ENCODE data around the gene HSPA4.

The HSPA4 gene

GRCh38 chr5:133106761-133107572 is 55.2 kb downstream of the HSPA4 start:
- no peak for TF ChIP-seq GATA1 (IDR thresholded peaks at IDR 0.05; ENCODE audit: low read depth, low read length)
- DNase-seq, result no peak

GRCh38 chr5:133108481-133108921 is 56.7 kb downstream of the HSPA4 start:
- TF ChIP-seq GATA1 (IDR thresholded peaks at IDR 0.05; ENCODE audit: low read depth, low read length), result no peak
- no peak for TF ChIP-seq POLR2A (IDR thresholded peaks at IDR 0.05; ENCODE audit: low read length)

GRCh38 chr5:133109655-133110483 is 58.1 kb downstream of the HSPA4 start:
- no peak for DNase-seq
- TF ChIP-seq POLR2A (IDR thresholded peaks at IDR 0.05; ENCODE audit: low read length), result no peak
- no peak for TF ChIP-seq GATA1 (IDR thresholded peaks at IDR 0.05; ENCODE audit: low read depth, low read length)

More at GRCh38 chr5:133108481-133108921, 56.7 kb downstream of the HSPA4 start:
- no peak for DNase-seq

- DNase-seq, result no peak
- no peak for TF ChIP-seq GATA1 (IDR thresholded peaks at IDR 0.05; ENCODE audit: low read depth, low read length)
- TF ChIP-seq POLR2A (IDR thresholded peaks at IDR 0.05; ENCODE audit: low read length), result no peak
These were observed 58.9 kb downstream of the HSPA4 start for GRCh38 chr5:133110709-133111108.

GRCh38 chr5:133111299-133111698 is 59.5 kb downstream of the HSPA4 start:
- TF ChIP-seq GATA1 (IDR thresholded peaks at IDR 0.05; ENCODE audit: low read depth, low read length) (no peak), POLR2A (IDR thresholded peaks at IDR 0.05; ENCODE audit: low read length) (no peak)
- DNase-seq, result peak; percentile 80 to 90

- DNase-seq, result no peak
- TF ChIP-seq POLR2A (IDR thresholded peaks at IDR 0.05; ENCODE audit: low read length), result no peak
- TF ChIP-seq GATA1 (IDR thresholded peaks at IDR 0.05; ENCODE audit: low read depth, low read length), result no peak
These were observed 60.3 kb downstream of the HSPA4 start for GRCh38 chr5:133112026-133112660.

- no peak for DNase-seq
These were observed 61.7 kb downstream of the HSPA4 start for GRCh38 chr5:133113331-133114061.

GRCh38 chr5:133114166-133114932 is 62.5 kb downstream of the HSPA4 start:
- no peak for TF ChIP-seq GATA1 (IDR thresholded peaks at IDR 0.05; ENCODE audit: low read depth, low read length)
- TF ChIP-seq POLR2A (IDR thresholded peaks at IDR 0.05; ENCODE audit: low read length), result no peak
- DNase-seq, result no peak

More at GRCh38 chr5:133113331-133114061, 61.7 kb downstream of the HSPA4 start:
- no peak for TF ChIP-seq POLR2A (IDR thresholded peaks at IDR 0.05; ENCODE audit: low read length)
- TF ChIP-seq GATA1 (IDR thresholded peaks at IDR 0.05; ENCODE audit: low read depth, low read length), result no peak

GRCh38 chr5:133114933-133115310 is 63.1 kb downstream of the HSPA4 start:
- TF ChIP-seq POLR2A (IDR thresholded peaks at IDR 0.05; ENCODE audit: low read length) (no peak), GATA1 (IDR thresholded peaks at IDR 0.05; ENCODE audit: low read depth, low read length) (no peak)
- DNase-seq, result no peak

- DNase-seq, result peak in 1 of 2 experiments; percentile 22
- TF ChIP-seq GATA1 (IDR thresholded peaks at IDR 0.05; ENCODE audit: low read depth, low read length), result no peak
- no peak for TF ChIP-seq POLR2A (IDR thresholded peaks at IDR 0.05; ENCODE audit: low read length)
These were observed 64.8 kb downstream of the HSPA4 start for GRCh38 chr5:133116601-133117000.

GRCh38 chr5:133117166-133117911 is 65.5 kb downstream of the HSPA4 start:
- TF ChIP-seq POLR2A (IDR thresholded peaks at IDR 0.05; ENCODE audit: low read length) (no peak), GATA1 (IDR thresholded peaks at IDR 0.05; ENCODE audit: low read depth, low read length) (no peak)
- no peak for DNase-seq

GRCh38 chr5:133117912-133118445 is 66.2 kb downstream of the HSPA4 start:
- TF ChIP-seq POLR2A (IDR thresholded peaks at IDR 0.05; ENCODE audit: low read length) (no peak), GATA1 (IDR thresholded peaks at IDR 0.05; ENCODE audit: low read depth, low read length) (no peak)
- no peak for DNase-seq
